Stimulated activated CD8-positive, alpha-beta memory T cell treated with anti-CD3 and anti-CD28 coated beads, Interleukin-4, amount 100 ng/mL, for 48 hours (primary cell): ENCODE results near the gene KDM4F.
A peak's percentile ranks its signal among the peaks of the same experiment; 100 is the strongest.

ENCODE experiments used
- DNase-seq: peaks from one replicate; pipeline ENCODE4 v3.0.0-alpha.2; 2020

Gene KDM4F

DNA sequence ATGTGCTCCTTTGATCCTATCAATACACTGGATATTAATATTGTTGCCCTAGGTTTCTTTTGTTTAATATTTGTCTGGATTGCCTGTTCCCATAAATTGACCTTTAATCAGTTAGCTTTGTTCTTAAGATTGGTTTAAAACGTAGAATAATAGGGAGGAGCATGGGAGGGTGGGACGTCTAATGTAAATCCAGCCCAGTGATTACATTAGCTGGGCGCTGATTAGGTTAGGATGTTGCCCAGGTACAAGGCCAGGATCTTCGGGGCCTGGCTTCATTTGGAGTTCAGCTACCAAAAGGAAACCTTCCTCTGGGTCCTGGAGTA, 17.5 kb downstream of the KDM4F start, which contains the start of gene SRSF8:
Gene SRSF8, plus strand, starts transcription at position 204 of the 323 bp plus-strand sequence. CDS start 308 bp downstream, outside the sequence.
- no peak for DNase-seq

- DNase-seq, result peak; percentile 82
Observed at GRCh38 chr11:95067039-95067840, 18.0 kb downstream of the KDM4F start.

DNA sequence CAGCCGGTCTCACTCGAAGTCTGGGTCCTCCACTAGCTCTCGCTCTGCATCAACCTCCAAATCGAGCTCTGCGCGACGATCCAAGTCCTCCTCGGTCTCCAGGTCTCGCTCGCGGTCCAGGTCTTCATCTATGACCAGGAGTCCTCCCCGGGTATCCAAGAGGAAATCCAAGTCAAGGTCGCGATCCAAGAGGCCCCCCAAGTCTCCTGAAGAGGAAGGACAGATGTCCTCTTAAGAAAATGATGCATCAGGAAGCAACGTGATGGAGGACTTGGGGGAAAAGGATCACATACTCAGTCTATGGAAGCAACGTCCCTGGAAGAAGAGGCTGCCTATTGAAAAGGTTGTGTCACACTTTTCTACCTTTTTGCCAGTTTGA, 18.6 kb downstream of the KDM4F start:
- DNase-seq, result no peak

DNA sequence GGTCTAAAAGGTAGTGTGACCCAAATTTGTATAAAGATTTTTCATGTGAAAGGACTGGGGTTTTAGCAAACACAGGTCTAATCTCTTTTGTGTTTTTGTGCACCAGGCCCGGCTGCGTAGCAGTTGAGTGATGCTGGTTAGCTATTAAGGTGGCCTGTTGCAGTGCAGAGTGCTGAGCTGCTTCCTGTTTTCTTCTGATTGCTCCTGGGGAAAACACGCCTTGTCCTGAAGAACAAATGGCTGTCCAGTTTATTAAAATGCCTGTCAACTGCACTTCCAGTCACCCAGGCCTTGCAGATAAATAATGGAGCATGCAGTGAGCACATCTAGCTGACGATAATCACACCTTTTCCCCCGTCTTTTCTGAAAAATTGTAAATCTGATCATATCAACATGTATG, 19.3 kb downstream of the KDM4F start:
- peak; percentile 68 for DNase-seq

GRCh38 chr11:95070471-95070870, 21.2 kb downstream of the KDM4F start:
- DNase-seq, result no peak

- DNase-seq, result no peak
Observed at GRCh38 chr11:95072948-95073347, 23.7 kb downstream of the KDM4F start.

- DNase-seq, result no peak
Observed at GRCh38 chr11:95074792-95075563, 25.8 kb downstream of the KDM4F start.

- DNase-seq, result no peak
Observed at GRCh38 chr11:95076416-95076815, 27.2 kb downstream of the KDM4F start.

GRCh38 chr11:95076981-95077380, 27.8 kb downstream of the KDM4F start:
- no peak for DNase-seq

GRCh38 chr11:95078526-95078925, 29.3 kb downstream of the KDM4F start:
- no peak for DNase-seq

GRCh38 chr11:95081010-95081409, 31.8 kb downstream of the KDM4F start:
- DNase-seq, result no peak

- DNase-seq, result no peak
Observed at GRCh38 chr11:95081412-95081811, 32.2 kb downstream of the KDM4F start.

DNA sequence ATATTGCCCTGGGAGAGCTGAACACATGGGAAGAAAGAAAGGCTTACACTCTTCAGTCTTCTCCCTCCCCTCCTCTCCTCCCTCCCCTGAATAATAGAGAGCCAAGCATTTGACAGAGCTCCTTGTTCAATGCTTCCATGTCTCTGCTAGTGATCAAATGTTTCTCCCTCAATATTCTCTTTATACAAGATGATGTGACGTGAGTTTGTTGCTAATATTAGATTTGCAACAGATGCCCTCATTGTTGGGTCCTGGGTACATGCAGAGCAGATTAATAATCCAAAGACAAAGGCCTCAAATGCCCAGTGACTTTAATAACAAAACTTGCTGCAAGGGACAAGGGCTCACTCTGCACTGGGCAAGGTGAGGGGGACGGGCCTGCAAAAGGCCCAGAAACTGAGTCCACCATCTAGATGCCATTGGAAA, 33.4 kb downstream of the KDM4F start:
- DNase-seq, result no peak

- DNase-seq, result peak; percentile 61
Observed at GRCh38 chr11:95084509-95084908, 35.3 kb downstream of the KDM4F start.

DNA sequence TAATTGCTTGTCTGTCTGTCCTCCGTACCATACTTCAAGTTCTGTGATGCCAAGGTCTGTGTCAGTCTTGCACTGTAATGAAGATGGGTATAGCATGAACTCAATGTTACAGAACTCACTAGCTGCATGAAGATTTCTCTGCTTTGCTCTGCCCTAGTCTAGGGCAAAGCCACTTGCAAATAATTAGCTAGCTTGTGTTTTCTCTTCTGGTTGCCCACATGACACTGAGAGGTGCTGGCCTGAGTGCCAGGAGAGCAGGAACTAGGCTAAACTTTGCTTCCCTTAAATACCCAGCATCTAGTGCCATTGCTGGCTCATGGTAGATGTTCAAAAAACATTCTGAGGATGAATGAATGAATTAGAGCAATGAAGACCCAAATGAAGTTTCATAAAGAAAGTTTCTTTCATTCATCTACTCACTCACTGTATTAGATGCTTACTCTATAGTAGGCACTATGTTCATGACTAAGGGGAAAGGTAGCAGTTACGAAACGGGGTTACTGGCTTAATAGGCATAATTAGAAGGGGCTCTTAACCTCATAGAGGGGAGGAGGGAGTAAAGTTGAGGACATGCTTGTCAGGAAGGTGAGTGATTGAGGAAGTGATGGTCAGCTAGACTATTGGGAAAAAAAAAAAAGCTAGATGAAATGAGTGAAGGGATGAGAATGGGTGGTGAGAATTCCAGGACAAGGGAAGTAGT, 36.0 kb downstream of the KDM4F start:
- no peak for DNase-seq

DNA sequence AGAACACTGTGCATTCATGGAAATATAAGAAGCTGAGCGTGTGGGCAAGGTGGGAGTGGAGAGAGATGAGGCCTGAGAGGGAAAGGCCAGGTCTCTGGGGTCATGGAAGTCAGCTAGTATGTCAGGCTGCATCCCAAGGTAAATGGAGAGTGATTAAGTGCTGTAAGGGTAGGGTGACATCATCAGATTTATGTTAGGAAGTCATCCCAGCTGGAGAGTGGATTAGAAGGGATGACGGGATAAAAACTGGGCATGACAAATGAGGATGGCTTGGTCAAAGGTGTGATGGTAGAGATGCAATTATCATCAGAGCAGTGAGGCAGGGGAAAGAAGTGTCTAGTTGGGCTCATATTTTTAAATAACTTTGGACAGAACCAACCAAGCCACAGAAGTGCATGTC, 36.9 kb downstream of the KDM4F start:
- no peak for DNase-seq

DNA sequence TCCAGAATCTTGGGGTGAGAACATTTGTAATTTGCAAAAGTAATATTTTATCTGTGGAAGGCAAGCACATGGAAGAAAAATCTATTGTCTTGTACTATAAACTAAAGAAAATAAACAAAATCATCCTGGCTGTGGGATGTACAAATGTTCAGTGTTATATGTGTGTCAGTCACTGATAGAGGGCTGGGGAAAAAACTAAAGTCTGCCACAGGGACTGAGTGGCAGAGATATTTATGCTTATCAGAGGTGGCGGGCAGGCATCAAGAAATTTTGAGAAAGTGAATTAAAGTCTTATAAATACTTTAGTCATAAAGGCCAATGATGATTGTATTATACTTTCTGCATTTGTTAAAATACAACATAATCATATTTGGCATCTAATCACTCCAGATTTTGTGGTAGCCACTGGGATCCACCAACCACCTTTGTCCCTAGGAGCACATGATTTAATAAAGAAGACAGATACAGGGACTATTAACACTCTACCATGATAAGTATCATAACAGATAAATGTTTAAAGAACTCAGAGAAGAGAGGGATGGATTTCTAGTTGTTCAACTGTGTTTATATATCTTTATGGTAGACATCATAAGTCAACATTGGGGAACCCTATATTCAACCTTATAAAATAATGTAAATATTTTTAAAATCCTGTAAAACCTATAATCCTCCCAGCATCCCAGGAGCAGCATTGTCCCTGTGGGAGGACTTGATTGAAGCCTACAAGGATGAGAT, 37.8 kb downstream of the KDM4F start:
- DNase-seq, result no peak

- DNase-seq, result peak; percentile 39
Observed at GRCh38 chr11:95088946-95089619, 39.9 kb downstream of the KDM4F start.

GRCh38 chr11:95089620-95090542, 40.7 kb downstream of the KDM4F start, which contains the start of gene ENDOD1:
TSS of gene ENDOD1 (plus strand) at chr11:95089846. CDS start at chr11:95089928, 82 bp downstream.
- peak; percentile 84 for DNase-seq

- DNase-seq, result no peak
Observed at GRCh38 chr11:95091663-95092180, 42.5 kb downstream of the KDM4F start.
